HL-60 (cell line): ENCODE data around the gene SPANXN1.
"Not testable (repeated sequence)": the region's sequence is repeated elsewhere in the genome, so short reads cannot be mapped to it uniquely, and the experiment has no call there.

Experiments used
- DNase-seq, 2 experiments: peaks; one replicate each; pipeline ENCODE4 v3.0.0-alpha.2; 2010 to 2020; ENCODE audit warnings: low read depth in 1 of 2, low spot score in 1 of 2
- H3K27ac ChIP-seq: fragments of 250-450 bp; sonication (Bioruptor Pico); replicated peaks from 2 replicates; pipeline ENCODE4 v1.5.1; 2020; ENCODE audit warnings: mild to moderate bottlenecking, moderate library complexity
- H3K27me3 ChIP-seq: fragments of 250-450 bp; sonication (Bioruptor Pico); 2 replicates; pipeline ENCODE4 v1.5.1; 2021; ENCODE audit warnings: mild to moderate bottlenecking, moderate library complexity; ENCODE audit not compliant: insufficient read depth, poor library complexity, severe bottlenecking
- H3K4me3 ChIP-seq: replicated peaks from 2 replicates; pipeline ENCODE4 v1.5.1; 2011; ENCODE audit warnings: mild to moderate bottlenecking, control low read depth, low read length; ENCODE audit not compliant: insufficient read depth
- CTCF ChIP-seq: IDR thresholded peaks from one replicate; pipeline ENCODE4 v1.5.1; 2011; ENCODE audit warnings: low read length, control low read depth, inconsistent platforms; ENCODE audit not compliant: insufficient read depth
- GABPA ChIP-seq: IDR thresholded peaks from 2 replicates; pipeline ENCODE4 v1.6.1; 2012; ENCODE audit warnings: low read depth
- POLR2AphosphoS5 ChIP-seq: IDR thresholded peaks from 2 replicates; pipeline ENCODE4 v1.6.1; 2012; ENCODE audit warnings: low read depth
- REST ChIP-seq: IDR thresholded peaks from 2 replicates; pipeline ENCODE4 v1.6.1; 2012; ENCODE audit warnings: low read depth; ENCODE audit not compliant: insufficient replicate concordance
- SPI1 ChIP-seq: IDR thresholded peaks from 2 replicates; pipeline ENCODE4 v1.6.1; 2012; ENCODE audit warnings: low read depth, mild to moderate bottlenecking, borderline replicate concordance
- long read RNA-seq: library from polyadenylated mRNA; unstranded; transcript quantifications from one replicate; pipeline ENCODE4 v2.0.0, GENCODE V29; 2020

SPANXN1 gene
- long read RNA-seq: 0 reads

GRCh38 chrX:145247203-145247602, at the start of gene SPANXN1:
Gene SPANXN1, plus strand, starts transcription at chrX:145247503. Its CDS starts 84 bp downstream, at chrX:145247587.
- DNase-seq, H3K4me3 ChIP-seq, H3K27ac ChIP-seq, H3K27me3 ChIP-seq: not testable (repeated sequence)

GRCh38 chrX:145199078-145199477, 48.2 kb upstream of the SPANXN1 start:
- no peaks in the 10 kb centered on the region for H3K27me3 ChIP-seq
- H3K4me3 ChIP-seq: no peak overlapping the region
- no peak for TF ChIP-seq GABPA
- TF ChIP-seq SPI1: no peak
- TF ChIP-seq CTCF: no peak
- no peak for TF ChIP-seq REST
- no peak for TF ChIP-seq POLR2AphosphoS5
- H3K27ac ChIP-seq: no peak overlapping the region
- DNase-seq: no peak

GRCh38 chrX:145213504-145213903, 33.8 kb upstream of the SPANXN1 start:
- Histone ChIP-seq H3K27ac (no peak overlapping the region), H3K27me3 (no peaks in the 10 kb centered on the region), H3K4me3 (no peak overlapping the region)
- TF ChIP-seq POLR2AphosphoS5: no peak
- DNase-seq: peak in 1 of 2 experiments; percentile 9

- TF ChIP-seq POLR2AphosphoS5: no peak
- no peak for TF ChIP-seq SPI1
- TF ChIP-seq CTCF: no peak
- no peak for TF ChIP-seq GABPA
- TF ChIP-seq REST: no peak
- no peak overlapping the region for H3K27ac ChIP-seq
- no peak for DNase-seq
- no peak overlapping the region for H3K4me3 ChIP-seq
- H3K27me3 ChIP-seq: no peaks in the 10 kb centered on the region
These were observed 44.9 kb downstream of the SPANXN1 start for GRCh38 chrX:145292218-145292617.
